ENCODE data around the gene USP36. TPM values are rescaled to one million over a fixed set of nuclear protein-coding genes. Genes with fewer than 3 reads are reported as not detected.
"Not testable (repeated sequence)": the region's sequence is repeated elsewhere in the genome, so short reads cannot be mapped to it uniquely, and the experiment has no call there.

USP36 gene
- total RNA-seq, 1 experiment from 2014 or later: 79.5 TPM

- Mint-ChIP-seq H3K9me3 (ENCODE audit: low read depth, unreplicated experiment) (no peaks in the 10 kb centered on the region), H3K27ac (ENCODE audit: unreplicated experiment) (no peak overlapping the region), H3K4me3 (ENCODE audit: low read depth, unreplicated experiment) (no peak overlapping the region), H3K4me1 (ENCODE audit: low read depth, unreplicated experiment) (peaks cover 10% of the 10 kb centered on the region), H3K27me3 (ENCODE audit: unreplicated experiment) (no peaks in the 10 kb centered on the region), H3K36me3 (ENCODE audit: insufficient read depth, unreplicated experiment) (peaks cover 68% of the 10 kb centered on the region)
- CTCF ChIA-PET: interaction anchor here (1.2 kb wide), 1 partner anchor 66 kb away, joined by 3 read pairs; no protein-coding TSS in a partner anchor
- TF ChIP-seq, protein P1, sequence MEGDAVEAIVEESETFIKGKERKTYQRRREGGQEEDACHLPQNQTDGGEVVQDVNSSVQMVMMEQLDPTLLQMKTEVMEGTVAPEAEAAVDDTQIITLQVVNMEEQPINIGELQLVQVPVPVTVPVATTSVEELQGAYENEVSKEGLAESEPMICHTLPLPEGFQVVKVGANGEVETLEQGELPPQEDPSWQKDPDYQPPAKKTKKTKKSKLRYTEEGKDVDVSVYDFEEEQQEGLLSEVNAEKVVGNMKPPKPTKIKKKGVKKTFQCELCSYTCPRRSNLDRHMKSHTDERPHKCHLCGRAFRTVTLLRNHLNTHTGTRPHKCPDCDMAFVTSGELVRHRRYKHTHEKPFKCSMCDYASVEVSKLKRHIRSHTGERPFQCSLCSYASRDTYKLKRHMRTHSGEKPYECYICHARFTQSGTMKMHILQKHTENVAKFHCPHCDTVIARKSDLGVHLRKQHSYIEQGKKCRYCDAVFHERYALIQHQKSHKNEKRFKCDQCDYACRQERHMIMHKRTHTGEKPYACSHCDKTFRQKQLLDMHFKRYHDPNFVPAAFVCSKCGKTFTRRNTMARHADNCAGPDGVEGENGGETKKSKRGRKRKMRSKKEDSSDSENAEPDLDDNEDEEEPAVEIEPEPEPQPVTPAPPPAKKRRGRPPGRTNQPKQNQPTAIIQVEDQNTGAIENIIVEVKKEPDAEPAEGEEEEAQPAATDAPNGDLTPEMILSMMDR (IDR thresholded peaks at IDR 0.05; ENCODE audit: unreplicated experiment): no peak
- intact Hi-C loops (cut with micrococcal nuclease; ENCODE audit: unreplicated experiment): loop anchor here (5.0 kb wide), 1 partner anchor 104 kb away; no protein-coding TSS in a partner anchor
- DNase-seq: no peak
- no TSS peak for BruUV-seq (replicated peaks)
Measured at GRCh38 chr17:78868391-78868790, 27.8 kb upstream of the USP36 start.

- intact Hi-C loops (cut with micrococcal nuclease; ENCODE audit: unreplicated experiment): loop anchor here (5.0 kb wide), 1 partner anchor 105 kb away; no protein-coding TSS in a partner anchor
- not testable (repeated sequence) for BruUV-seq (replicated peaks); H3K27me3 Mint-ChIP-seq (ENCODE audit: unreplicated experiment); H3K4me3 Mint-ChIP-seq (ENCODE audit: low read depth, unreplicated experiment); H3K27ac Mint-ChIP-seq (ENCODE audit: unreplicated experiment); DNase-seq; H3K9me3 Mint-ChIP-seq (ENCODE audit: low read depth, unreplicated experiment)
- H3K4me1 Mint-ChIP-seq (ENCODE audit: low read depth, unreplicated experiment): peaks cover 17% of the 10 kb centered on the region
- CTCF ChIA-PET: interaction anchor here (1.7 kb wide), 1 partner anchor 32 kb away, joined by 8 read pairs; no protein-coding TSS in a partner anchor
- H3K36me3 Mint-ChIP-seq (ENCODE audit: insufficient read depth, unreplicated experiment): peaks cover 75% of the 10 kb centered on the region
Measured at GRCh38 chr17:78867046-78867445, 26.4 kb upstream of the USP36 start.

DNA sequence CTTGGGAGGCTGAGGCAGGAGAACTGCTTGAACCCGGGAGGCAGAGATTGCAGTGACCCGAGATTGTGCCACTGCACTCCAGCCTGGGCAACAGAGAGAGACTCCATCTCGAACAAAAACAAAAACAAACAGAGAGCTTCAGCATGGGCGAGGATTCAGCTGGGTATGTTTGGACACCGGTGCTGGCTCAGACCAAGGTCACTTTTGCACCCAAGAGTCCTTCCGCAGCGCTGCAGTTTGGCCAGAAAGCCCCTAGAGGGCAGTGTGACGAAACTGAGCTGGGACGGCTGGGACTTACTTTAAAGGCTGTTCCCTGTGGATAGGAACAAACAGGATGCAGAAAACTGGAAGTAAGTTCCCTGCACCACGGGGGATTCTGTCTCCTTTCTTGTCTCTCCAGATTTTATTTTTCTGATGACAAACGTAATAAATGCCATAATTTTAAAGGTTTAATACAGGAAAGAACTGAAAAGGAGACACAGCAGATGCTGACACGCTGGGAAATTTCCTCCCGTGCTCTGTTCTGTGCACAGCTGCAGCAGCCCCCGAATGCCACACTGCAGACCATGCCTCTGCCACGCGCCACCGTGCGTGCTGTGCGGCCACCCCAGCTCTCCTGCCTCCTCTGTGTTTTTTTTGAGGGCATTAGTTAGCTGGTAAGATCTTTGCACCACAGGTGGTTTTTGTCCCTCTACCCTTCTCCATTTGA, 25.2 kb upstream of the USP36 start:
- BruUV-seq (replicated peaks): no TSS peak

DNA sequence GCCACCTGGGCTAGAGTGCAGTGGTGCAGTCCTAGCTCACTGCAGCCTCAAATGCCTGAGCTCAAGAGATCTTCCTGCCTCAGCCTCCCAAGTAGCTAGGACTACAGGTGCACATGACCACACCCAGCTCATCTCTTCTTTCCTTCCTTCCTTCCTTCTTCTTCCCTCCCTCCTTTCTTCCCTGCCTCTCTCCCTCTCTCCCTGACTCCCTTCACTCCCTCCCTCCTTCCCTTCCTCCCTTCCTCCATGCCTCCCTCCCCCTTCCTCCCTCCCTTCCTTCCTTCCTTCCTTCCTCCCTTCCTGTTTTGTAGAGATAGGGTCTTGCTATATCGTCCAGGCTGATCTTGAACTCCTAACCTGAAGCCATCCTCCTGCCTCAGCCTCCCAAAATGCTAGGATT, 23.5 kb upstream of the USP36 start:
- peaks cover 29% of the 10 kb centered on the region for H3K4me1 Mint-ChIP-seq (ENCODE audit: low read depth, unreplicated experiment)
- H3K27me3 Mint-ChIP-seq (ENCODE audit: unreplicated experiment): no peaks in the 10 kb centered on the region
- no peaks in the 10 kb centered on the region for H3K9me3 Mint-ChIP-seq (ENCODE audit: low read depth, unreplicated experiment)
- intact Hi-C loops (cut with micrococcal nuclease; ENCODE audit: unreplicated experiment): no loop called here
- CTCF ChIA-PET: interaction anchor here (0.7 to 1.0 kb wide), 2 partner anchors 20 to 25 kb away, joined by 3 read pairs; no protein-coding TSS in a partner anchor
- no peak overlapping the region for H3K4me3 Mint-ChIP-seq (ENCODE audit: low read depth, unreplicated experiment)
- peak overlapping the region; percentile 42 for H3K27ac Mint-ChIP-seq (ENCODE audit: unreplicated experiment)
- peaks cover 56% of the 10 kb centered on the region for H3K36me3 Mint-ChIP-seq (ENCODE audit: insufficient read depth, unreplicated experiment)
- no peak for DNase-seq
- BruUV-seq (replicated peaks): no TSS peak
- TF ChIP-seq, protein P1 (IDR thresholded peaks at IDR 0.05; ENCODE audit: unreplicated experiment): no peak

More for the DNA sequence above, 25.2 kb upstream of the USP36 start:
- Mint-ChIP-seq H3K9me3 (ENCODE audit: low read depth, unreplicated experiment) (no peaks in the 10 kb centered on the region), H3K27ac (ENCODE audit: unreplicated experiment) (no peak overlapping the region), H3K27me3 (ENCODE audit: unreplicated experiment) (no peaks in the 10 kb centered on the region), H3K4me1 (ENCODE audit: low read depth, unreplicated experiment) (peaks cover 29% of the 10 kb centered on the region), H3K36me3 (ENCODE audit: insufficient read depth, unreplicated experiment) (peaks cover 73% of the 10 kb centered on the region), H3K4me3 (ENCODE audit: low read depth, unreplicated experiment) (no peak overlapping the region)
- CTCF ChIA-PET: interaction anchor here (0.7 to 1.7 kb wide), 7 partner anchors 18 to 113 kb away, joined by 3 to 15 read pairs (median 4); partner anchors contain the start of gene LGALS3BP
- intact Hi-C loops (cut with micrococcal nuclease; ENCODE audit: unreplicated experiment): loop anchor here (5.0 kb wide), 1 partner anchor 106 kb away; no protein-coding TSS in a partner anchor
- TF ChIP-seq, protein P1 (IDR thresholded peaks at IDR 0.05; ENCODE audit: unreplicated experiment): peak; percentile 88
- DNase-seq: peak; percentile 81

Measured in Calu3 (cell line).